HG03097 (cell line): Measurements from ENCODE around the gene DPEP2NB.
"Not testable (repeated sequence)": the region's sequence is repeated elsewhere in the genome, so short reads cannot be mapped to it uniquely, and the experiment has no call there.

ENCODE experiments used
- ATAC-seq: cut with Tn5 transposase; IDR thresholded peaks from one replicate; pipeline ENCODE4 v1.9.1; 2021; ENCODE audit not compliant: unreplicated experiment, low FRiP score

The DPEP2NB gene

DNA sequence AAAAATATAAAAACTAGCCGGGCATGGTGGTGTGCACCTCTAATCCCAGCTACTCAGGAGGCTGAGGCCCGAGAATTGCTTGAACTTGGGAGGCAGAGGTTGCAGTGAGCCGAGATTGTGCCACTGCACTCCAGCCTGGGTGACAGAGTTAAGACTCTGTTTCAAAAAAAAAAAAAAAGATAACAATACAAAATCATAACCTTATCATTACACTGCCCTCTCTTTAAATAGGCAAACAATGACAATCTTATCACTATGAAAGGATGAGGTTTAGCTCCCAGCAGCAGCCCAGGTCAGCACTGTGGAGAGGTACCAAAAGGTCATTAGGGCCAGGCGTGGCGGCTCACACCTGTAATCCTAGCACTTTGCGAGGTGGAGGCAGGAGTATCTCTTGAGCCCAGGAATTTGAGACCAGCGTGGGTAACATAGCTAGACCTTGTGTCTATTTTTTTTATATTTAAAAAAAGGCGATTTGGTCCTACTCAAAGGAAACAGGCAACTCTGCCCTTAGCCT, 3.5 kb upstream of the DPEP2NB start:
- no peak for ATAC-seq

DNA sequence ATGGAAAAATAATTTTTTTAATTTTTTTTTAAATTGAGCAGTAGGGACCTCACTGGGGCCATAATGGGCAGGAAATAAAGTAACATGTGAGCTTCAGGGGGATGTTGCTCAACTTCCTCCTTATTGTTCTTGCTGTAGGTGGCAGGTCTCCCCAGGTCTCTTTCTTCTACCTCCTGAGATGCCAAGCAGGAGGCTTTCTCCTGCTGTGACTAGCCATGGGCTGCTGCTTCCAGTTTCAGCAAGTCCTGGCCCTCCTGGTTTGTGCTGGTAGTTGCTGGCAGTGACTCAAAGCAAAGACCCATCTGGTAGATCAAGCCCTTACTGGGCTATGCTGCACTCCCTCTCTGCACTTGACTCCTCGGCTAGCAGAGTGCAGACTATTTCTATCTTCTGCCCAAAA, 2.3 kb downstream of the DPEP2NB start:
- no peak for ATAC-seq

DNA sequence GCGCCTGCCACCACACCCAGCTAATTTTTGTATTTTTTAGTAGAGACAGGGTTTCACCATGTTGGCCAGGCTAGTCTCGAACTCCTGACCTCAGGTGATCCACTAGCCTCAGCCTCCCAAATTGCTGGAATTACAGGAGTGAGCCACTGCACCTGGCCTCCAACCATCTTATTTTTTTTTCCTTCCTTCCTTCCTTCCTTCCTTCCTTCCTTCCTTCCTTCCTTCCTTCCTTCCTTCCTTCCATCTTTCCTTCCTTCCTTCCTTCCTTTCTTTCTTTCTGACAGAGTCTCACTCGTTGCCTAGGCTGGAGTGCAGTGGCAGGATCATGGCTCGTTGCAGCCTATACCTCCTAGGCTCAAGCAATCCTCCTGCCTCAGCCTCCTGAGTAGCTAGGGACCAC, 5.8 kb downstream of the DPEP2NB start:
- ATAC-seq, result not testable (repeated sequence)

DNA sequence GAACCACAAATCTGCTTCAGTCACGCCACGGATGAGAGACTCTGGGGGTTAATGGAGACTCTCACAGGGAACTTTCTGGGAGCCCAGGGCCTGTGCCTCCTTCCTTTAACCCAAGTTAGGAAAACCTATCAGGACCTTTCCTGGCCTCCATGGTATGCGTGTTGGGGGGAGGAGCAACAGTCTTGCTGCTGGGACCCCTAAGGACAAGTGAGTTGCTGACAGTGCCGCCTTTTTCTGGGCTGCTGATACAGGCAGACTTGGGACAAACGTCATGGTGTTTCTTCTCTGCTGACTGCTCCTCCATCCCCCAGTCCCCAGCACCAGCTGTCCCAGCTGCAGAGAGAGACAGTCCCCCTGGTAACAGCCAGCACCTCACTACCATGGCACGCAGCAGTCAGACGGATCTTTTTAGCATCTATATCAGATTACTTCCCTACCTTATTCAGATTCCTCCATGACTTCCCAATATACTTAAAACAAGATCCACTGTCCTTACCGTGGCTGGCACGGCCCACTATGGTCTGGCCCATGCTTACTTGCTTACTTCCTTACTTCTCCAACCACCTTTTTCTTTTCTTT, 6.5 kb downstream of the DPEP2NB start:
- ATAC-seq, result no peak

DNA sequence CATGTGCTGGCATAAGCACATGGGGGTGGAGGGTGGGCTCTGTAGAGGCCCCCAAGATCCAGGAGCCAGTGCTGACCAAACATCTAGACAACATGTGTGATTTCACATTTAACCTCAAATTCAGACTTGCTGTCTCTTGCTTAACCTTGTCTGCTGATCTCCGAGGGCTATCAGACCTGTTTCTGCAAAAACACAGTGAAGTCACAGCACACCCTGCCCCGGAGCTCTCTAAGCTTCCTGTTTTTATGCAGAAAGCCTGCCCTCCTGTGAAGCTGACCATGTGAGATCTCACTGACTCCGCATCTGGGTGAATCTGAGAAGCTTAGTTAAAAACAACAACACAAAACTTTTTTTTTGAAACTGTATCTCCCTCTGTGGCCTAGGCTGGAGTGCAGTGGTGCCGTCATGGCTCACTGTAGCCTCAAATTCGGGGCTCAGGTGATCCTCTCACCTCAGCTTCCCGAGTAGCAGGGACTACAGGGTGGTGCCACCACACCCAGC, 9.9 kb downstream of the DPEP2NB start:
- ATAC-seq, result no peak

DNA sequence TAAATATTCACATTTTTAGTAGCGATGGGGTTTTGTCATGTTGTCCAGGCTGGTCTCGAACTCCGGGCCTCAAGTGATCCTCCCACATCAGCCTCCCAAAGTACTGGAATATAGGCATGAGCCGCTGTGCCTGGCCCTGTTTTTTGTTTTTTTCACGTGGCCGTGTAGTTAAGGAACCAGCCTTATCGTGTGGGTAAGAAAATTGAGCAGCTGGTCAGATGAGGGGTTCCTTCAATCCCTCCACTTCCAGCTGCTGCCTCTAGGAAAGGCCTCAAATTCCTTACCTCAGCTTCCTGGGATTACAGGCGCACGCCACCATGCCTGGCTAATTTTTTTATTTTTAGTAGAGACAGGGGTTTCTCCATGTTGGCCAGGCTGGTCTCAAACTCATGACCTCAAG, 10.5 kb downstream of the DPEP2NB start:
- no peak for ATAC-seq

DNA sequence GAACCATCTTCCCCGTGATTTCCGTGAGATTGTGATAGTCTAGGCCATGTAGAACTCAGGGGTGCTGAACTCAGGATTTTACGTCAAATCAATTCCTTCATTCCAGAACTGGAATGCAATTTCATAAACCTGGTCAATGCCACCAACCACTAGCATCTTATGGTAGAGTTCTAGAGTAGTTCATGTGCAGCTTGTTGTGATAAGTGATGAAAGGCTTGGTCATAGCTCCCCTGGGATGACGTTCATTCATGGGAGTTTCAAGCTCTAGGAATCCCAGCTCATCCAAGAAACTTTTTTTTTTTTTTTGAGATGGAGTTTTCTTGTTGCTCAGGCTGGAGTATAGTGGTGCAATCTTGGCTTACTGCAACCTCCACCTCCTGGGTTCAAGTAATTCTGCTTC, 12.7 kb downstream of the DPEP2NB start:
- no peak for ATAC-seq

DNA sequence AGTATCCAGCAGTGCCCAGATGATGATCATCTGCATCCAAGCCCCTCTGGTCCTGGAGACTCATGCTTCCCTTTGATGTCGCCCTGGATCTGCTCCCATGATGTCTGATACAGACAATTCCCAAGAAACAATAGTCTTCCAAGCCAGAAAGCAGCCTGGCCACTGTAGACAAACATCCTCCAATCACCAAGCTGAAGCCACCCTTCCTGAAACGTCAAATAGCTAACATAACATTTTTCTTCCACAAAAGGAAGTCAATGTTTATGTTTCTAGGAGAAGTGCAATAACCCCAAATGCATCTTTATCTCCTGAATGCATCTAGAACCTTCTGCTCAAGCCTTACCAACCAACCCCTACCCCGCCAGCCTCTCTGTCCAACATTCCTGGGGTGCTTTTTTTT, 15.3 kb downstream of the DPEP2NB start:
- no peak for ATAC-seq

DNA sequence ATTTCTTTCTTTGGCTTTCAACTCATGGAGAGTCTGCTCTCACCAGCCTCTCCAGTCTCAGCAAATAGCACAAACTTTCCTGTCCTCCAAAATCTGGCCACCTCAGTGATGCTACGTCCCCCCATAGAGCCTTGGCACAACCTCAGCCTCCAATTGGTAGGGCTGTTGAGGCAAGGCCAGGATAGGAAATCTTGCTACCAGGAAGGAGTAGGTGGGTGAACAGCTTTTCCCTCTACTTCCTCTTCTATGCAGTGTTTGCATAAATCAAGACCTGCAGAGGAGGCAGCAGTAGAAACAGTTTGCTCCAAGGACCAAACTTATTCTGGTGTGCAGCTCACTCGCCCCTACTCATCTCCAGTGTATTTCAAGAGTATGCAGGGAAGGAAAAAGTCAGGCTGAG, 15.7 kb downstream of the DPEP2NB start:
- no peak for ATAC-seq

DNA sequence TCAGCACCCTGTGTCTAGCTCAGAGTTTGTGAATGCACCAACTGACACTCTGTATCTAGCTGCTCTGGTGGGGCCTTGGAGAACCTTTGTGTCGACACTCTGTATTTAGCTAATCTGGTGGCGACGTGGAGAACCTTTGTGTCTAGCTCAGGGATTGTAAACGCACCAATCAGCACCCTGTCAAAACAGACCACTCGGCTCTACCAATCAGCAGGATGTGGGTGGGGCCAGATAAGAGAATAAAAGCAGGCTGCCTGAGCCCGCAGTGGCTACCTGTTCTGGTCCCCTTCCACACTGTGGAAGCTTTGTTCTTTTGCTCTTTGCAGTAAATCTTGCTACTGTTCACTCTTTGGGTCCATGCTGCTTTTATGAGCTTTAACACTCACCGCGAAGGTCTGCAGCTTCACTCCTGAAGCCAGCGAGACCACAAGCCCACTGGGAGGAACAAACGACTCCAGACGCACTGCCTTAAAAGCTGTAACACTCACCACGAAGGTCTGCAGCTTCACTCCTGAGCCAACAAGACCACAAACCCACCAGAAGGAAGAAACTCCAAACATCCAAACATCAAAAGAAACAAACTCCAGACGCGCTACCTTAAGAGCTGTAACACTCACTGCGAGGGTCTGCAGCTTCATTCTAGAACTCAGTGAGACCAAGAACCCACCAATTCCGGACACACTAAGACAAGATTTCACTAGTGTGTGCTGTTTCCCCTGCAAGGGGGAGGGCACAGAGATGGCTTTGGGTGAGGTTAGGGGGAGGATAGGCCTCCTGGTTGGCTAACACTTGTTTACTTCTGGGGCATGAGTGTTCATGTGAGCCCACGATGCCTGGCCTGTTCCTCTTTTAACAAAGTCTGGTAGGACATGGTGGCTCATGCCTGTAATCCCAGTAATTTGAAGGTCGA, 16.7 kb downstream of the DPEP2NB start, which contains the start of gene DPEP2:
Gene DPEP2 (minus strand): TSS at position 706 of the 910 bp plus-strand sequence. CDS start 6,272 bp downstream, outside the sequence.
- not testable (repeated sequence) for ATAC-seq

DNA sequence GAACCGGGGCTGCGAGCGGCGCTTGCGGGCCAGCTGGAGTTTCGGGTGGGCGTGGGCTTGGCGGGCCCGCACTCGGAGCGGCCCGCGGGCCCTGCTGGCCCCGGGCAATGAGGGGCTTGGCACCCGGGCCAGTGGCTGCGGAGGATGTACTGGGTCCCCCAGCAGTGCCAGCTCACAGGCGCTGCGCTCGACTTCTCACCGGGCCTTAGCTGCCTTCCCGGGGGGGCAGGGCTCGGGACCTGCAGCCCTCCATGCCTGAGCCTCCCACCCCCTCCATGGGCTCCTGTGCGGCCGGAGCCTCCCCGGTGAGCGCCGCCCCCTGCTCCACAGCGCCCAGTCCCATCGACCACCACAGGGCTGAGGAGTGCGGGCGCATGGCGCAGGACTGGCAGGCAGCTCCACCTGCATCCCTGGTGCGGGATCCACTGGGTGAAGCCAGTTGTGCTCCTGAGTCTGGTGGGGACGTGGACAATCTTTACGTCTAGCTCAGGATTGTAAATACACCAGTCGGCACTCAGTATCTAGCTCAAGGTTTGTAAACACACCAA, 17.4 kb downstream of the DPEP2NB start:
- ATAC-seq, result not testable (repeated sequence)

DNA sequence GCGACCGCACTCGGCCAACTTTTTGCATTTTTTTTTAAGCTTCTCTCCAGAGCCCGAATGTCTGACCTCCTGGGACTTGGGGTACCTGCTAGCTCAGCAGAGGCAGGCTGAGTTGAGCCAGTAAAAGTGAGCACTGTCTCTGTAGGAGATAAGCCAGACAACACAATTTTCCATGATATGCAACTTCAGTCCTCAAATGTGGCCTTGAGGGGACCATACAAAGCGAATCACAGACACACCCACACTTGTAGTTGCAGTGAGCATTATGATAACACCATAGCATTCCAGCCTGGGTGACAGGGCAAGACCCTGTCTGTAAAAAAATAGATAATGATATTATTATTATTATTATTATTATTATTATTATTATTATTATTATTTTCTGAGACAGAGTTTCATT, 19.0 kb downstream of the DPEP2NB start:
- ATAC-seq, result no peak

DNA sequence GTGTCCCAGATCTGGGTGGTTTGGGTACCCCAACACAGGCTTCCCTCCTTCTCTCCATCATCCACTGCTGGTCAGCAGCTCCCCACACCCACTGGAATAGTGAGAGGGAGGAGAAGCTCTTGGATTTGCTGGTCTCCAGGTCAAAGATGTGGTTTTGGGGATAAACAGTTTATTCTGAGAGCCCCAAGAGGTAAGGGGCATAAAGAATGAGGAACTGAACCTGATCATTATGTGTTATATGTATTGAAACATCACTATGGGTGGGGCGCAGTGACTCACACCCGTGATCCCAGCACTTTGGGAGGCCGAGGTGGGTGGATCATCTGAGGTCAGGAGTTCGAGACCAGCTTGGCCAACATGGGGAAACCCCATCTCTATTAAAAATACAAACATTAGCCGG, 20.3 kb downstream of the DPEP2NB start:
- no peak for ATAC-seq

DNA sequence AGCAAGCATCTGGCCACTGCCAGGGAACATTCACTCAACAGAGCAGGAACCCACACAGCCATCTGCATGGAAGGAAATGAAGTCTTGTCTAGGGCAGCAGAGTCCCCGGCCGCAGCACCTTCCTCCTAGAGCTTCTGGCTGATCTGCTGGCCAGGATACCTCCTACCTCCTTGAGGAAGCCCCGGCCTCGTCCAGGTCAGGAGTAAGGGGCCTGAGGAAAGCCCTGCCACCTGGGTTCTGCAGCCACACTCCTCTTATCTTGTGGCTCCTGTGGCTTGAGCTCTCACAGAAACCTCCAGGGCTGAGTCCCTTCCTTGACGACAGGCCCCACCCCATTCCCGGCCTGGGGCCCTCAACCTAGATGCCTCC, 21.7 kb downstream of the DPEP2NB start:
- ATAC-seq, result not testable (repeated sequence)

DNA sequence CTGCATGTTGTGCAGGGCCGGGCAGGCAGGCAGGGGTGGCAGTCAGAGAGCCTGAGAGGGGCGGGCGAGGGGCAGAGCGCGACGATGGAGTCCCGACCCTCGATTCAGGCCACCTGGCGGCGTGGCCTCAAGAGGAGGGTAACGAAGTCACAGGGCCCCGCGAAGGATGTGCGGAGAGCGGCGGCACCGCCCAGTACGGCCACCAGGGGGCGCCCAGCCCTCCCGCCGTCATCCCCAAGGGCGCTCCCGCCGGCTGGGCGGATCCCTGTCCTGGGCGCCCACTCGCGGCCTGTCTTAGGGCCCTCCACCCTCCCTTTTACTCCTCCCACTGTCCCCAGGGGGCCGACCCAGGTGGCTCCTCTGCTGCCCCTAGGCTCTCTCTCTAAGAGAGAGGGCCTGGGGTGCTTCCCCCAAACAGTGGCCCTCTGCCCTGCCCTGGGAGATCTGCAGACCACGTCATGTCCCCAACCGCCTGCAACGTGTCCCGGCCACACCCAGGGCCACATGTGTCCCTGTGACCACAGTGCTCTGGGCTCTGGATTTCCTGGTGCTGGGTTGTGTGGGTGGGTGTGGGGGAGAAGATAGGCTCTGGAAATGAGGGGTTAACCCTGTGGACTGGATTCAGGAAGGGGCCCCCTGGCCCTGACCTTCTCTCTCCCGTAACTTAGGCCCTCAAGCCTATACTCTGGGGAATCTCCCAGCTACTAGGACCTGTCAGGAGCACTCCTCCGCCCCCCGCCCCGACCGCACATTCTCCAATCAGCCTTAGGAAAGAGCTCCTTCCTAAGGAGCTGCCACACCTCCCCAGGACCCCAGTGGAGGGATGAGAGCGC, 22.3 kb downstream of the DPEP2NB start:
- ATAC-seq, result peak; percentile 58

DNA sequence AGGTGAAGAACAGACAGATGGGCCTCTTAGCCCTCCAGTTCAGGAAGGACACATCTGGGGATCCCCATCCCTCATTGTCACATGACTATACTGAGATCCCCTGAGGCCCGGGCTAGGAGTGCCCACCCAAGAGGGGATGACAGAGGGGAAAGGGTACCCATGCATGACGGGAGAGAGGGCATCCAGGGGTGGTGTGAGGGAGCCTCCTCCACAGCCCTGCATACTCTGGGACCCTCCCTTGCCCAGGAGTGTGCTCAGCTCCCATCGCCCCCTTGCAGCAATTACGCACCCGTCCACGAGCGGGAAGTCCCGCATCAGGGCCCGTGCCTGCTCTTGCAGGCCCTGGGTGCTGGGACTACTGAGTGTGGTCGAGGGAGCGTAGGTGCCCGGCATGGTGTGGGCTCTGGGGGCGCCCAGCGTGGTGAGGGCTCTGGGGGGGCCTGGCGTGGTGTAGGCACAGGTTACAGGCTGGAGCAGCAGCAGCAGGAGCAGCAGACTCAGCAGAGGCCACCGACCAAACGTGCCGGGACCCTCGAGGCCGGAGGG, 23.0 kb downstream of the DPEP2NB start:
- ATAC-seq, result no peak

DNA sequence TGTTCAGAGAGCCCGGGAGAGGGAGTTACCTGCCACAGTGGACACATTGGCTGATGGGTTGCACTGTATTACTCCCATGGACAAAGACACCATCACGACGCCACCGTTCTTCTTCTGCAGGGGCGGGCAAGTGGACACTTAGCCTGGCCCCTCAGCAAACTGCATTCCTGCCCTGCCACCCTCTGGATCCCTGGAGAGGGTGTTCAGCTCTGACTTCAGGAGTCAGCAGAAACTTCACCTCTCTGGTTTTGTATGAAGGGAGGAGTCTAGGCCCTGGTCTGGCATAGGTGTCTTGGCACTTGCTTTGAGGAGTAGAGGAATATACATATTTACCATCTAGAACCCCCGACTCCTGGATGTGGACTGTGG, 25.7 kb downstream of the DPEP2NB start:
- no peak for ATAC-seq

DNA sequence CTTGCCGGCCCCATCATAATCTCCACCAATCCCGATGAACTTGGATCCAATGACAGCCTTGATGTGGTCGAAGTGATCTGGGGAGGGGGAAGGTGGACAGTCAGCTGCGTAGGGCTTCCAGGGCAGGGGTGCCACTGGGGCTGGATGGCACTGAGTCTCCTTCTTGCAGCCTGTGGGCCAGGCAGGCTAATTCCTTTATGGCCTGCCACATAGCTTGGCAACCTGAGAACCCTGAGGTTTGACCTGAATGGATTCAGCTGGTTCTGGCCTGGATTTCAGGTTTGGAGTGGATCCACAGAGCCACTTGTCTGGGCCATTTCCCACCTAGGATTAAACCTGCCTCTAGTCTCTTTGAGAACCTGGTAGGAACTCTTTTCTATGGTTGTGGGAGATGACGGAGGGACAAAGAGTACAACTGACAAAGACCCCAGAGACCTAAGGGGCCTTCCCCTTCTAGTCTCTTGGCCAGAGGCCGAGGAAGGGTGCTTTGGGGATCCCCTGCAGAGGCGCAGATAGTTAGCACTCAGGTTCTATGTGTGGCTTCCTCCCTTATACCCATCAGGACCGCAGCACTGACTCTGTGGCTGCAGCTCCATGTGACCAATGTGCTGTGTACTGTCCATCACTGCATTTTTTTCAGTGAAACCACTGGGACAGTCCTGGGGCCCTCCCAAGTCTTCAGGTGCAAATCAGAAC, 26.2 kb downstream of the DPEP2NB start:
- no peak for ATAC-seq

DNA sequence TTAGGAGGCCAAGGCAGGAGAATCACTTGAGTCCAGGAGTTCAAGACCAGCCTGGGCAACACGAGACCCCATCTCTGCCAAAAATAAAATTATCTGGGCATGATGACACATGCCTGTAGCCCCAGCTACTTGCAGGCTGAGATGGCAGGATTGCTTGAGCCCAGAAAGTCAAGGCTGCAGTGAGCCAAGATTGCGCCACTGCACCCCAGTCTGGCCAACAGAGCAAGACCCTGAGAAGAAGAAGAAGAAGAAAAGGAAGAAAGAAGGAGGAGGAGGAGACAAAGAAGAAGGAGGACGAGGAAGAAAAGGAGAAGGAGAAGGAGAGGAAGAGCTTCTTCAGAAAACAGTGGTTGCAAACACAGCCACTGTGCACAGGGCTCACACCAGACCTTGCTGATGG, 27.0 kb downstream of the DPEP2NB start:
- no peak for ATAC-seq
